HG03571 (cell line): ENCODE data around the gene RFX7.
"Not testable (repeated sequence)": the region's sequence is repeated elsewhere in the genome, so short reads cannot be mapped to it uniquely, and the experiment has no call there.

Experiments
- ATAC-seq: cut with Tn5 transposase; IDR thresholded peaks from one replicate; pipeline ENCODE4 v1.9.1; 2021; ENCODE audit not compliant: unreplicated experiment

Gene RFX7

DNA sequence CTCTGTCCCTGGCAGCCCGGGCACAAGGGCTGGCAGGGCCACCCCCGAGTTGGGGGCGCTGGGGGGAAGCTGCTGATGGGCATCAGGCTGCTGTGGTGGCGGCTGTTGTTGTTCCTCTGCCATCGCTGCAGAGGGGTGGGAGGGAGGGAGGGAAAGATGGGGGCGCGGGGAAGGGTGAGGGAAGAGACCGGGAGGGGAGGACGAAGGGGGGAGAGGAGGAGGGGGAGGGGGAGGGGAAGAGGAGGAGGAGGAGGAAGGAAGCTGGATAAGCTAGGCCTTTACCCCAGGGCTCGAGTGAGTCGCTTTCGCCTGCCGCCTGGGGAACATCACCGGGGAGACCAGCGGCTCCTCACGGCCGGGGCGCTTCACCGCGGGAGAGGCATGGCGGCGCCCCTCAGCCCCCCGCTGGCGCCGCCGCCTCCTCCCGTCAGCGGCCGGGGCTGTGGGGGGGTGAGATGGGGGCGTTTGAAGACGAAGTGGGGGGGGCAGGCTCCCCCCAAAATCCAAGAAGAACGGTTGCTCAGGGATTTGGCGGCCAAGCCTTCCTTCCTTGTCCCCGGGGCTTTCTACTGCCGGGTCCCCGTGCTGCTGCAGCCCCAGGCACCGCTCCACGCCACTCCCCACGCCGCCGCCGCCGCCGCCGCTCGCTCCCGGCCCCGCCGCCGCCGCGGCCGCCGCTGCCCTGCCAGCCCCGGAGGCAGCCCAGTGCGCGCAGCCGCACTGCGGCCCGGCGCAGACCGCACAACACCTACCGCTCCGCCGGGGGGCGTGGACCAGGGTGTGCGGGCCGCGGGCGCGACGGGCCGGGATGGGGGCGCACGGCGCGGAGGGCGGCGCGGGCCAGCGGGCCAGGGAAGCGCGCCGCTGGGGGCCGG is at the start of gene RFX7:
Gene RFX7, minus strand, starts transcription at position 717 of the 875 bp plus-strand sequence. Its CDS starts 594 bp downstream, at position 123.
- peak; percentile 45 for ATAC-seq

DNA sequence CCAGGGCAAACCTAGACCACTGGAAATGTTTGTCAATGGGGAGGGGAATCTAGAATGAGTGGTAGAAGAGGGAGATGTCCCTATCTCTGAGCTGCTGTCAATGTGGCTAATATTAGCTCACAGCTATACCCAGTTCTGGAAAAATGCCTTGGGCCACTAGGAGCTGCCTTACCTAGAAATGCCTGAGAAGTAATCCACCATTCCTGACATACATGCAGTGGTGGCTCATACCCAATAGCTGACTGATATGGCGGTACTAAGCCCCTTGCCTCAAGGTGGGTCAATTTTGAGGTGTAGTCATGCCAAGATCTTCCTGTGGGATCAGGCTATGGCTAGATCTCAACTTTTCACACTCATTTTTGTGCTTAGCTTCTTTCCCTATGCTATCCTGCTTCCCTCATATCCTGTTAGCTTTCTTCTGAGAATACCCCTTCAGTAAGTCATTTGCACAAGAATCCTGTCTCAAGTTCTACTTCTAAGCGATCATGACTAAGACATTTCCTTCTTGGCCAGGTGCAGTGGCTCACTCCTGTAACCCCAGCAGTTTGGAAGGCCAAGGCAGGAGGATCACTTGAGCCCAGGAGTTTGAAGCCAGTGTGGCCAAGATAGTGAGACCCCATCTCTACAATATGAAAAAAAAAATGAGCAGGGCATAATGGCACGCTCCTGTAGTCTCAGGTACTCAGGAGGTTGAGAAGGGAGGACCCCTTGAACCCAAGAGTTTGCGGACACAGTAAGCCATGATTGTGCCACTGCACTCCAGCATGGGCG is 49.1 kb upstream of the RFX7 start:
- ATAC-seq, result no peak

DNA sequence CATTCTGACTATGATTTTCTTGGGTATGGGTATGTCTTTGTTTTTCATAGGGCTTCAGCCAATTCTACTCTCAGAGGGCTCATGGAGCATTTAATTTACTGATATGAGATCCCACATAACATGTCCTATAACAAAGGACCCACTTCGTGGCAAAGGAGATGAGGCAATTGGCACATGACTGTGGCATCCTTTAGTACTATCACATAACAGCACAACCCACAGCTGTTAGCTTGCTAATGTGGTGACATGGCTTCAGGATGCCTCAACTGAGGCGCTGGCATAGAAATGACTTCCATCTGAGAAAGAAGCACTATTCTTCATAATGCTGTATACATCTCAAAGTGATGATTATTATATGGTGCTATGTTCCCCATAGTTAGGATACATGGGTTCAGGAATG is 48.1 kb upstream of the RFX7 start:
- ATAC-seq, result no peak

DNA sequence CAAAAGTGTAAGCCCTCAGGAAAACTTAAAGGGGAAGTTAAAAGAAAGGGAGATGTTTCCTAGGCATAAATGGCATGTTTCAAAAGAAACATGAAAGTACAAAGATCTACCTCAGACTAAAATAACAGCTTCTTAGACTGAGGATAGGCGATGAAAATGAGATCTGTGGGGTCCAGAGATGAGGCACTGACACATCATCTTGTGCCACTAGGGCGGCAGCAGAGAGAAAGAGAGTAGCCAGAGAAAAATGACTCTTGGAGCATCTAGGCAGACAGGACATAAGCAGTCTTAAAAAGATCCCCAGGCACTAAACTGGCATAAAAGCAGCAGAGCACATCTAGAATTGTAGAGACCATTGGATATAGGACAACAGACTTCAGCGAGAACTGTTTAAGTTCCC is 42.5 kb upstream of the RFX7 start:
- ATAC-seq, result no peak

DNA sequence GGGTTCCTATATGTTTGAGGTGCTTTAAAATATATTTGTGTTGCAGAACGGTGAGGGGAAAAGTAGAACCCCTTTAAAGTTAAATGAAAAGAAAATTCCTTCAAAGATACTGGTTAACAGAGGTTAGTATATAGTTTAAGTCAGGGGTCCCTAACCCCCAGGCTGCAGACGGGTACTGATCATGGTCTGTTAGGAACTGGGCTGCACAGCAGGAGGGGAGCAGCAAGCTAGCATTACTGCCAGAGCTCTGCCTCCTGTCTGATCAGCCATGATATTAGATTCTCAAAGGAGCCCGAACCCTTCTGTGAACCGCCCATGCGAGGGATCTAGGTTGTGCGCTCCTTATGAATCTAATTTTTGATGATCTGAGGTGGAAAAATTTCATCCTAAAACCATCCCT is 37.5 kb upstream of the RFX7 start:
- ATAC-seq, result no peak

DNA sequence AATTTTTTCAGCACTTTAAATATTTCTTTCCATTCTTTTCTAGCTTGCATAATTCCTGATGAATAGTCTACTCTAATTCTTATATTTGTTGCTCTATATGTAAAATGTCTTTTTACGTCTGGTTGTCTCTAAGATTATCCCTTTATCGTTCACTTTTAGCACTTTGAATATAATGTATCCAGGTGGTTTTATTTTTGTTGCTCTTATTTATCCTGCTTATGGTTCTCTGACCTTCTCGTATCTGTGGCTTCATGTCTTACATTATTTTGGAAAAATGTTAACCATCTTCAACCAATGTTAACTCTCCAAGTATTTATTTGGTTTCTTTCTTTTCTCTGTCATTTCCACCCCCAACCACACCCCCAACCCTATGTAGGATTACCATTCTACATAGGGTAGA is 30.0 kb upstream of the RFX7 start:
- ATAC-seq, result no peak

DNA sequence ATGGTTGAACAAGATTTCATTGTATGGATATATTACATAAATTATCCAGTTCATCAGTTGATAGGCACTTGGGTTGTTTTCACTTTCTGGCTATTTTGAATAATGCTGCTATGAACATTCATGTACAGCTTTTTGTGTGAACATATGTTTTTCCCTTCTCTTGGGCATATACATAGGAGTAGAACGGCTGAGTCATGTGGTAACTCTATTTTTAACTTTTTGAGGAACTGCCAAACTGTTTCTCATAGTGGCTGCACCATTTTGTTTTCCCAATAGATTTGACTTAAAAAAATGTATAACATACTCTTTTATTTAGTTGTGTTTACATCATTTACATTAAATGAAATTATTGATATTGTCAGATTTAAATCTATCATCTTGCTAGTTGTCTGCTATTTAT is 28.8 kb upstream of the RFX7 start:
- no peak for ATAC-seq

DNA sequence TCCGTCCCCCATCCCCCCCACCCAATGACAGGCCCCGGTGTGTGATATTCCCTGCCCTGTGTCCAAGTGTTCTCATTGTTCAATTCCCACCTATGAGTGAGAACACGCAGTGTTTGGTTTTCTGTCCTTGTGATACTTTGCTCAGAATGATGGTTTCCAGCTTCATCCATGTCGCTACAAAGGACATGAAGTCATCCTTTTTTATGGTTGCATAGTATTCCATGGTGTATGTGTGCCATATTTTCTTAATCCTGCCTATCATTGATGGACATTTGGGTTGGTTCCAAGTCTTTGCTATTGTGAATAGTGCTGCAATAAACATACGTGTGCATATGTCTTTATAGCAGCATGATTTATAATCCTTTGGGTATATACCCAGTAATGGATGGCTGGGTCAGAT is 22.8 kb upstream of the RFX7 start:
- not testable (repeated sequence) for ATAC-seq

DNA sequence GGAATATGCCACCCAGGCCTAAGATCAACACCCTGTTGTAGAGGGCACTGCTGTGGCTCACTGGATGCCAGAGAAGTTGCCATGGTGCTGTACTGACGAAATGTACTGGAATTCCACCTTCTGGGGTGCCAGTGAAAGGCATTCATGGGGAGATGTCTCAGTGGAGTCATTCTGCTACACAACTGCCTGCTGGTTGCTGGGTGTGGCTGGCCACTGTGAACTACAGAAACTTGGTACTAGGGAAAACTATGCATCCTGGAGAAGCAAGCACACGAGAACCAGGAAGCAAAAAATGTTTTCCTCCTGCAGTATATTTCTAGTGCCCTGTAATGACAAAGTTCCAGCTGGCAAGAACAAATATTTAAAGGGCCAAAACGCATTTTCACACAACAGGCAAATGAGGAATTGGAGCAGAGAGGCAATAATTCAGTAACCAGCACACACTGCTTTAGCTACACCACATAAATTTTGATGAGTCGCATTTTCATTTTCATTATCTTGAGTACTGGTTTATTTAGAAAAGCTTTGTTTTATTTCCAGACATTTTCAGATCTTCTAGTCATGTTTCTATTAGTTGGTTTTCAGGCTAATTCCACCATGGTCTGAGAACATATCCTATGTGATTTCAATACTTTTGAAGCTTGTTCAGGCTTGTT is 18.3 kb upstream of the RFX7 start:
- ATAC-seq, result no peak

DNA sequence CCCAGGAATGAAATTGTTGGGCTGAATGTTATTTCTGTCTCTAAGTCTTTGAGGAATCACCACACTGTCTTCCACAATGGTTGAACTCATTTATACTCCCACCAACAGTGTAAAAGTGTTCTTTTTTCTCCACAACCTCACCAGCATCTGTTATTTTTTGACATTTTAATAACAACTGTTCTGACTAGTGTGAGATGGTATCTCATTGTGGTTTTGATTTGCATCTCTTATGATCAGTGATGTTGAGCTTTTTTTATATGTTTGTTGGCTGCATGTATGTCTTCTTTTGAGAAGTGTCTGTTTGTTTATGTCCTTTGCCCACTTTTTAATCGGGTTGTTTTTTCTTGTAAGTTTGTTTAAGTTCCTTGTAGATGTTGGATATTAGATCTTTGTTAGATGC is 13.6 kb upstream of the RFX7 start:
- not testable (repeated sequence) for ATAC-seq

DNA sequence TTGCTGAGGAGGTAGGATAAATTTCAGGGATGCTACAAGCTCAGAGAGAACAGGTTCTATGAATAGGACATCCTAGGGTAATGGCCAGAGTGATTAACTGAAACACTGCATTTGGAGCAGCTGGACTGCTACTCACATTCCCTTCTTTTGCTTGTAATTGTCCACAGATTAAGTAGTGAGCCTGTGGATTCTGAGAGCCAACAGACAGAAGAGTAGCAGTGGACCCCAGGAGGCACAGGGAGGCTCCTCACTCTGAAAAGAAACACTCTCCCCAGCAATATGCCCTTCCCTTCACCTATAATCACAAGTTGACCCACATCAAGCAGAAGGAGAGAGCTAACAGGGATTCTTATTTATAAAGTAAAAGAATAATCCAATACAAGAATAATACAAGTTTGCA is 10.6 kb upstream of the RFX7 start:
- no peak for ATAC-seq

DNA sequence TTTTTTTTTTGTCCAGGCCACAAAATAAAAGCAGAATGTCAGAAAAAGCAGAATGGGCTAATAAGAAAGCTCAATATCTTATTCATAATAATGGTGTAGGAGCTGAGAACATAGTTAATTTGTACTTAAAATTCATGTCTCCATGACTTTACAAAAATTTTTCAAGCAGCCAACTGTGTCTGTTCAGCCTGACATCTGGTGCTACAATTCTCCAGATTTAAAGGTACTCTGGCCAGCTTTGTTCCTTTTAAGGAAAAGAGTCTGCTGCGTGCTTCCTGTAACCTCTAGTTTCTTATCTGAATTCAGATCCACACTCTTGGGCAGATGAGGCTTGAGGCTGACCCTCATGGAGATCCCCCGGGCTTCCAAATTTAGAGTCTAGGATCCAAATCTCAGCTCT is 8.7 kb upstream of the RFX7 start:
- ATAC-seq, result no peak

DNA sequence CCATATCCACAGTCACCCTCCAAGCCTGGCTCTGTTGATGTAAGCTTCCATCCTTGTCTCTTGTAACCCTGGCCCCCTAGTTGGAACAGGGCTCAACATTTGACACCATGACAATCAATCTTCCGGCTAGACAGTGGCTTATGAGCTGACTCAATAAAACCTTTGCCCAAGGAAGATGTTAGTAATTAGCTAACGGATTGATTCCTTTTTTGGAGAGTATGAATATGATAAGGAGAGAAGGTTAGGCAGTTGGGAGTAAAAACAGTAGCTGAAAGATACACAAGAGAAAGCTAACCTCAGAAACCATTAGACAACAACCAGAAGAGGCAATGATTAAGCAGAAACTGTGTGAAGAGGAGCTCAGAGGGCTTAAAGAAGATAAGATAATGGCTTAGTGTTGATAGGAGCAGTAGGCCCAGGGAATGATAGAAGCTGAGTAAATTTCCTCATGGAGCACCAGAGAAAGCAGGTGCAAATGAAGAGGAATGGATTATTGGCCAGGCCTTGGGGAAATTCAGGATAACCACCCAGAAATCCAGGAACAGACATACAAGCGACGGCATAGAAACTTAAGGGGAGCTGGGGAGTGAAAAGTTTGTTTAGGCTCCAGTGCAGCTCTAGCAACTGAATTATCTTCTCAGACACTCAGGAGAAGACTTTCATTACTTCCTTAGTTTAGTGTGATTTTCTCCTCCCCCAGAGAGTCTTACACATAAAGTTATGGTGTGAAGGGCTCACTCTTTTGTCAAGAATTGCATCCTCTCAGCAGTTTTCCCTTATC is 7.8 kb upstream of the RFX7 start:
- no peak for ATAC-seq

DNA sequence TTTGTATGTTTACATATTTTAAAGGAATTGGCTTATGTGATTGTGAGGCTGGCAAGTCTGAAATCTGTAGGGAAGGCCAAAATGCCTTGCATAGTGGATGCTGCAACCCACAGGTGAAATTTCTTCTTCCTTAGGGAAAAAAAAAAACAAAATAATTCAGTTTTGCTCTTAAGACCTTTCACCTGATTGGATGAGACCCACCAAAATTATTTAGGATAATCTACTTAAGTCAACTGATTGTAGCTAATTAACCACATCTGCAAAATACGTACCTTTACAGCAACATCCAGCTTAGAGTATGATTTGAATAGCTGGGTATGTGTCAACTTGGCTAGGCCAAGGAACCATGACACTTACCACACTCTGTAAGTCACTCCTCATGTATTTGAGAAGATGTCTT is 6.9 kb upstream of the RFX7 start:
- ATAC-seq, result no peak

DNA sequence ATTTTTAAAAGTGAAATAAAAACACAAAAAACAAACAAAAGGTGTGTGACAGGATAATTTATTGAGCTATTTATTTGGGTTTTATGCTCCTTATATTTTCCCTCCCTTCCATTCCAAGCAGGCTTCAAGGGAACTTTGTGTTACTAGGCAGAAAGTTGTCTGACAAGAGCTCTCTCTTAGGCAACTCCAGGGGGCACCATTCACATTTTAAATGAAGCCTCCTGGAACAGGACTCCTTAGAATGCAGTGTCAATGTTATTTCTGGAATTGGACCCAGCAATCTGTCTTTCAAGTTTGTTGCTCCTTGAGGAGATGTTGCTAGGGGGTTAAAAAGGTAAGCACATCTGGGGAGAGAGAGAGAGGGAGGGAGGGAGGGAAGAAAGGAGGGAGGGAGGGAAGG is 5.4 kb upstream of the RFX7 start:
- ATAC-seq, result no peak

DNA sequence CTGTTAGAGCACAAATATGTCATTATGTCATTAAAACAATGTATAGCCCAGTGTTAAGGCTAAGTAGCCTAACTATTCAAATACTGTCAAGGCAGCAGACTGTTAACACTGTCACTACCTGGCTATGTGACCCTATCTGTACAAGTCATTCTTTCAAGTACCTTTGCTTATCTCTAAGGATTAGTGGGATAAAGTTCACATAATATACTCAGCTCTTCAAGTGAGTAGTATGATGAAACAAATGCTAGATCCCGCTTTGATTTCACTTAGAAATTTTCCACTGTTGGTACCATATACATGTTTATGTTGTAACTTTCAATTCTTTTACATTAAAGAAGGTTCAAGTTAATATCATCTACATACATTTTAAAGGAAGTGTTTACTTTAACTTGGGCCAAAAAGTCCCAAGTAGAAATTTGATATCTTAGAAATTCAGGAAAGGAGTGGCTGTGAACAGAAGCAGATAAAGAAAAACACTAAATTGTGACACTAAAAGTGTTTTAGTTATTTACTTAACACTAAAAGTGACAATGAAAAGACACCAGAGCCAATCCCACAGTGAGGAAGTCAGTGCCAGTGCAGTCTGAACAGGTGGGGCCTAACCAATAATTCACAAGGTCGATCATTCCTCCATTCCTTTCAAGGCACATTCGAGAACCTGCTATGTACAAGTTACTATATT is 4.8 kb upstream of the RFX7 start:
- ATAC-seq, result no peak

DNA sequence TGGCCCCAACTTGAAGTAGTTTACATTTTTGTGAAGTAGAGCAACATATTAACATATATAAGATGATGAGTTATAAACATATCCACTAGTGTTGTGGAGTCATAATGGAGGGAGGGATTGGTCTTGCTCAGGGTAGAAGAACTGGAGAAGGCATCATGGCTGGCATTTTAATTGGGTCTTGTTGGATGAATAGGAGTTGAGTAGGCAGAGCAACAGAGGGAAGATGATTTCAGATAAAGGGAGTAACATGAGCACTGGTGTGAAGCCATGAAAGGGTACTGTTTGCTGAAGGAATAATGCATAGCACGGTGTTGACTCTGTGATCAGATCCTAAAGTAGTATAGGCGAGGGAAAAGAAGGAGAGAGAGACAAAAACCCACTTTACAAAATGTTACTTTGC is 3.6 kb upstream of the RFX7 start:
- ATAC-seq, result no peak

DNA sequence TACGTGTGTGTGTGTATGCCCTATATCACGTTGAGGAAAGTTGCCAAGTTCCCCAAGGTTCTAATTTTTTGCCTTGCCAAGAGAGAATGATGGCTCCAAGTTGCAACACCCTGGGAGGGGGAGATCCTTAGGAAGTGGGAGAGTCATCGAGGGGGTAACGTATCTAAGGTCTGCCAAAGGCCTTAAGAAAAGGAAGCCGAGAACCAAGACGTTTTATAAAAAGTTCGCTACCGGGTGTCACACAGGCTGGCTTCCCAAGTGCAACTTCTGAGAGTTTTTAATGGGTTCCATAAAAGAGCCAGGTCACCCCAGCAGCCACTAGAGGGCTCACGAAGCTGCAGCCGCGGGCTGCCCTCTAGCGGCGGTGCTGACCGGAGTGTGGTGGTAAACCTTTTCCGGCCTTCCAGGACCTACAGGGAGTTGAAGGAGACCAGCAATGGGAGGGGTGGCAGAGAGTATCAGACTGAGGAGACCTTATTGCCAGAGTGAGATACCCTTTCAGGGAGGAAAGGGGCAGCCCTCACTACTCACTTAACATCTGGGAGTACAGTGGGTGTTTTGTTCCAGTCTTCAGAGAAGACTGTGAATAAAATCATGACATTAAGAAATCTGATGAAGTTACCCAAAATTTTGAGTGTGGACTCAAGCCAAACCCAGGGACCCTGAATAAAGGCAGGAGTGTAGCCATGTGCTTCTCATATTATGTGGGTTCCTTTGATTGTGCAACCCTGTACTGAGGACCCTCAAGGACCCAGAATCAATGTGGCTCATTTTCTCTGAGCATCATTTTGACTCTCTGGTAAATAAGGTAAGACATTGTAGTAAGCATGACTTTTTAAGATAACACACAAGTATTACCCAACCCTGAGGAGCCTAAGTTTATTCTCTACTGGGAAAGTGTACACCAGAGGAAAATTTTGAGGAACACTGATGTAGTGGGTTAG is 2.5 kb upstream of the RFX7 start:
- peak; percentile 52 for ATAC-seq

DNA sequence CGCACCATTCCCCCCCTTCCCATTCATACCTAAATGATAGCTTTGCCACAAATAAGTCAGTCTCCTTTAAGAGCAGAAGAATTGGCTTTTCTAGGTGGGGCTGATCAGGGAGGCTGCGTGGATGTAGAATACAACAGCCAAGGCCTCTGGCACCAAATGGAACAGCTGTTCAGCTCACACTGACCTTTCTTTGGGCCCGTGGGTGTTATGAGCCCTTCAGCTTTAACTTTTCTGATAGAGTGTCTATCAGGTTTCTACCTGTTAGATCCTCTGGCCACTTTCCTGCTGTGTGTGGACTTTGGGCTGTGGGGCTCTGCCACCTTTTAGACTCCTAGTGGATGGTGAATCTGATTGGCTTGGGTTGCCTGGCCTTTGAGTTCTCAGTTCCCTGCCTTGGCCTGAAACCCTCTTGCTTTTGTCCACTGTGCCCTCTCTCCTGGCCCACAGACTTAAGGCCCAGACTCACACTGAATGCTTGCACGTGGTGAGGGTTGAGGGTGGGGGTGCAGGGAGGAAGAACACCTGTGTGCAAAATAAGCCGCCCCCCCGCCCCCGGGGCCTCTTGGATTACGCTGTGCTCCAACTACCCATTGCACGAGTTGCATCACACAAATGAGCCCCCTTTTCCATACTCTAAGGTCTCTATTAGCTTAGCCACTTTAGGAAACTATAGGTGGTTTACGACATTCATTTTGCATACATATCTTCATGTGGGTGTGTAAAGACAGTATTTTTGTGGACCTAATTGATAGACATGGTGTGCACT is 1.3 kb upstream of the RFX7 start:
- ATAC-seq, result no peak
